GM21717 (cell line): ENCODE data around the gene PTCD1.

Experiments used
- ATAC-seq: cut with Tn5 transposase; IDR thresholded peaks from one replicate; pipeline ENCODE4 v1.9.1; 2021; ENCODE audit warnings: mild to moderate bottlenecking, moderate library complexity; ENCODE audit not compliant: unreplicated experiment

Gene PTCD1

GRCh38 chr7:99369767-99370391 lies 68.7 kb downstream of the PTCD1 start:
- no peak for ATAC-seq

GRCh38 chr7:99368750-99369389 lies 69.7 kb downstream of the PTCD1 start:
- no peak for ATAC-seq
